Mammary epithelial cell (primary cell): Measurements from ENCODE around the gene ALPK3.

Experiments
- CTCF ChIP-seq, 2 donors: IDR thresholded peaks in 1 of 2; conservative IDR thresholded peaks in 1 of 2; 2 replicates each; pipeline ENCODE4 v1.5.1; 2011 to 2012; ENCODE audit warnings: inconsistent platforms in 2 of 2, low read length in 2 of 2, mild to moderate bottlenecking in 2 of 2, control low read depth in 1 of 2, low read depth in 1 of 2; ENCODE audit not compliant: insufficient read depth in 1 of 2; ENCODE audit errors: extremely low read depth in 1 of 2
- EZH2 ChIP-seq: IDR thresholded peaks from 2 replicates; pipeline ENCODE4 v1.6.1; 2012; ENCODE audit warnings: low read length, inconsistent platforms, borderline replicate concordance

GRCh38 chr15:84909029-84909428 is 91.9 kb downstream of the ALPK3 start:
- TF ChIP-seq CTCF (conservative IDR thresholded peaks at IDR 0.05 in 1 of 2, IDR thresholded peaks at IDR 0.05 in 1 of 2; ENCODE audit: extremely low read depth in 1 of 2, insufficient read depth in 1 of 2, low read depth in 1 of 2, low read length in 2 of 2) (no peak), EZH2 (no peak)
